Mammary epithelial cell (primary cell): ENCODE data around the gene CAMK2D.

Source experiments
- CTCF ChIP-seq, 2 donors: IDR thresholded peaks in 1 of 2; conservative IDR thresholded peaks in 1 of 2; 2 replicates each; pipeline ENCODE4 v1.5.1; 2011 to 2012; ENCODE audit warnings: inconsistent platforms in 2 of 2, low read length in 2 of 2, mild to moderate bottlenecking in 2 of 2, control low read depth in 1 of 2, low read depth in 1 of 2; ENCODE audit not compliant: insufficient read depth in 1 of 2; ENCODE audit errors: extremely low read depth in 1 of 2
- EZH2 ChIP-seq: IDR thresholded peaks from 2 replicates; pipeline ENCODE4 v1.6.1; 2012; ENCODE audit warnings: low read length, inconsistent platforms, borderline replicate concordance

- TF ChIP-seq CTCF (conservative IDR thresholded peaks at IDR 0.05 in 1 of 2, IDR thresholded peaks at IDR 0.05 in 1 of 2; ENCODE audit: extremely low read depth in 1 of 2, insufficient read depth in 1 of 2, low read depth in 1 of 2, low read length in 2 of 2) (no peak), EZH2 (no peak)
These were observed 147.1 kb downstream of the CAMK2D start for GRCh38 chr4:113614414-113614813.
